Osteocyte (in vitro differentiated cells): Measurements from ENCODE around the gene TTC7B. TPM values are rescaled to one million over a fixed set of nuclear protein-coding genes. Genes with fewer than 3 reads are reported as not detected.

Experiments
- DNase-seq: peaks from one replicate; pipeline ENCODE4 v3.0.0; 2021; ENCODE audit warnings: mixed read lengths; ENCODE audit not compliant: unreplicated experiment; ENCODE audit errors: extremely low spot score
- H3K27ac Mint-ChIP-seq: one replicate; pipeline ENCODE4 v1.8.0; 2021; ENCODE audit warnings: mild to moderate bottlenecking, mixed read lengths; ENCODE audit not compliant: unreplicated experiment
- H3K27me3 Mint-ChIP-seq: one replicate; pipeline ENCODE4 v1.8.0; 2021; ENCODE audit warnings: mixed read lengths; ENCODE audit not compliant: unreplicated experiment
- H3K36me3 Mint-ChIP-seq: one replicate; pipeline ENCODE4 v1.8.0; 2021; ENCODE audit warnings: mixed read lengths; ENCODE audit not compliant: unreplicated experiment
- H3K4me1 Mint-ChIP-seq: one replicate; pipeline ENCODE4 v1.8.0; 2021; ENCODE audit warnings: mixed read lengths; ENCODE audit not compliant: unreplicated experiment
- H3K4me3 Mint-ChIP-seq: one replicate; pipeline ENCODE4 v1.8.0; 2021; ENCODE audit warnings: mild to moderate bottlenecking, moderate library complexity, mixed read lengths; ENCODE audit not compliant: unreplicated experiment
- H3K9me3 Mint-ChIP-seq: one replicate; pipeline ENCODE4 v1.8.0; 2021; ENCODE audit warnings: mixed read lengths; ENCODE audit not compliant: unreplicated experiment
- CTCF ChIP-seq: fragments of 200-600 bp; sonication (generic); IDR thresholded peaks from 2 replicates; pipeline ENCODE4 v1.5.0; 2021; ENCODE audit warnings: antibody characterized with exemption, mild to moderate bottlenecking, moderate library complexity
- total RNA-seq: library from RNA; stranded (reverse); gene quantifications from 2 replicates; pipeline ENCODE4 v1.2.1, GENCODE V29; 2021

TTC7B gene
- total RNA-seq, 1 donor from 2014 or later: 43.2 TPM

GRCh38 chr14:90553921-90554336 lies 262.3 kb downstream of the TTC7B start:
- DNase-seq: no peak
- H3K9me3 Mint-ChIP-seq: no peaks in the 10 kb centered on the region
- no peak overlapping the region for H3K27ac Mint-ChIP-seq
- TF ChIP-seq CTCF: no peak
- H3K27me3 Mint-ChIP-seq: no peaks in the 10 kb centered on the region
- H3K36me3 Mint-ChIP-seq: peaks cover under 1% of the 10 kb centered on the region
- no peak overlapping the region for H3K4me3 Mint-ChIP-seq
- H3K4me1 Mint-ChIP-seq: peaks cover 29% of the 10 kb centered on the region

- Mint-ChIP-seq H3K4me3 (no peak overlapping the region), H3K36me3 (no peaks in the 10 kb centered on the region), H3K27me3 (no peaks in the 10 kb centered on the region), H3K9me3 (no peaks in the 10 kb centered on the region), H3K4me1 (peaks cover 26% of the 10 kb centered on the region), H3K27ac (no peak overlapping the region)
- no peak for DNase-seq
- TF ChIP-seq CTCF: no peak
These were observed 262.8 kb downstream of the TTC7B start for GRCh38 chr14:90553298-90553920.

GRCh38 chr14:90552465-90553297 lies 263.5 kb downstream of the TTC7B start:
- Mint-ChIP-seq H3K4me1 (peaks cover 26% of the 10 kb centered on the region), H3K27me3 (no peaks in the 10 kb centered on the region), H3K36me3 (no peaks in the 10 kb centered on the region), H3K27ac (no peak overlapping the region), H3K4me3 (no peak overlapping the region), H3K9me3 (no peaks in the 10 kb centered on the region)
- no peak for DNase-seq
- no peak for TF ChIP-seq CTCF

GRCh38 chr14:90551733-90552464 lies 264.3 kb downstream of the TTC7B start:
- Mint-ChIP-seq H3K4me3 (no peak overlapping the region), H3K36me3 (no peaks in the 10 kb centered on the region), H3K9me3 (no peaks in the 10 kb centered on the region), H3K27ac (peak overlapping the region; percentile 27), H3K4me1 (peaks cover 26% of the 10 kb centered on the region), H3K27me3 (no peaks in the 10 kb centered on the region)
- DNase-seq: no peak
- no peak for TF ChIP-seq CTCF
